Ramos (cell line): ENCODE results near the gene WNT3A.

Experiments used
- in situ Hi-C: fragments of 300-500 bp; cut with MboI; formaldehyde crosslinking; loops from one replicate; pipeline ENCODE4 v1.14.3; 2022; ENCODE audit warnings: low sequenced_read_pairs; ENCODE audit not compliant: unreplicated experiment

Gene WNT3A

GRCh38 chr1:228065543-228066347, 58.9 kb downstream of the WNT3A start:
- in situ Hi-C loops: no loop called here

- in situ Hi-C loops: no loop called here
Measured at GRCh38 chr1:228066416-228066815, 59.6 kb downstream of the WNT3A start.

GRCh38 chr1:228066891-228067654, 60.3 kb downstream of the WNT3A start:
- in situ Hi-C loops: no loop called here

GRCh38 chr1:228068359-228068758, 61.6 kb downstream of the WNT3A start:
- in situ Hi-C loops: no loop called here

GRCh38 chr1:228070173-228070572, 63.4 kb downstream of the WNT3A start:
- in situ Hi-C loops: no loop called here

- in situ Hi-C loops: no loop called here
Measured at GRCh38 chr1:228070851-228071250, 64.1 kb downstream of the WNT3A start.

- in situ Hi-C loops: no loop called here
Measured at GRCh38 chr1:228071839-228072657, 65.2 kb downstream of the WNT3A start.

- in situ Hi-C loops: no loop called here
Measured at GRCh38 chr1:228072658-228073043, 65.9 kb downstream of the WNT3A start.

GRCh38 chr1:228073061-228073856, 66.5 kb downstream of the WNT3A start:
- in situ Hi-C loops: no loop called here

GRCh38 chr1:228073857-228074545, 67.2 kb downstream of the WNT3A start:
- in situ Hi-C loops: no loop called here

GRCh38 chr1:228074954-228075730, 68.3 kb downstream of the WNT3A start:
- in situ Hi-C loops: no loop called here

GRCh38 chr1:228075801-228076271, 69.0 kb downstream of the WNT3A start:
- in situ Hi-C loops: no loop called here

GRCh38 chr1:228076796-228077430, 70.1 kb downstream of the WNT3A start:
- in situ Hi-C loops: no loop called here

GRCh38 chr1:228077565-228078330, 71.0 kb downstream of the WNT3A start:
- in situ Hi-C loops: no loop called here

GRCh38 chr1:228079013-228079412, 72.2 kb downstream of the WNT3A start:
- in situ Hi-C loops: no loop called here

- in situ Hi-C loops: no loop called here
Measured at GRCh38 chr1:228079601-228080263, 72.9 kb downstream of the WNT3A start.

- in situ Hi-C loops: no loop called here
Measured at GRCh38 chr1:228081144-228081543, 74.3 kb downstream of the WNT3A start.
